SK-N-SH (cell line): ENCODE results near the gene RBM20. TPM values are rescaled to one million over a fixed set of nuclear protein-coding genes. Genes with fewer than 3 reads are reported as not detected.

ENCODE experiments used
- CTCF ChIA-PET: fragments of 300-600, 350-600 bp; formaldehyde crosslinking; extraction: SDS; loops from one replicate; lab custom pipeline; 2021; lab: Yijun Ruan, JAX
- POLR2A ChIA-PET: fragments of 350-600 bp; sonication (Branson Sonifier 250); formaldehyde crosslinking; extraction: SDS; loops from one replicate; lab custom pipeline; 2020; ENCODE audit warnings: antibody characterized with exemption, inconsistent platforms; lab: Yijun Ruan, JAX
- DNase-seq: peaks from one replicate; pipeline ENCODE4 v3.0.0; 2012
- H2AFZ ChIP-seq: fragments of 200-600 bp; sonication (generic); 2 replicates; pipeline ENCODE4 v1.8.1; 2016; ENCODE audit warnings: antibody characterized with exemption, mild to moderate bottlenecking, low read depth
- H3F3A ChIP-seq: fragments of 200-600 bp; sonication (generic); replicated peaks from 2 replicates; pipeline ENCODE3; 2016; ENCODE audit warnings: antibody characterized with exemption, mild to moderate bottlenecking; ENCODE audit not compliant: insufficient read depth
- H3K27ac ChIP-seq, 2 experiments: fragments of 200-500 bp in 1 of 2; fragments of 200-600 bp in 1 of 2; sonication (Bioruptor generic) in 1 of 2; sonication (generic), shearing (Covaris generic) in 1 of 2; 2 replicates each; pipeline versions ENCODE4 v1.5.1 to v1.6.1; 2014 to 2016; ENCODE audit warnings: low read depth in 2 of 2, inconsistent platforms in 1 of 2, low read length in 1 of 2, mild to moderate bottlenecking in 1 of 2, mixed read lengths in 1 of 2
- H3K27me3 ChIP-seq: fragments of 200-600 bp; sonication (generic), shearing (Covaris generic); 2 replicates; pipeline ENCODE4 v1.6.1; 2016; ENCODE audit warnings: mixed run types; ENCODE audit not compliant: insufficient read depth
- H3K36me3 ChIP-seq, 2 experiments: fragments of 200-500 bp in 1 of 2; fragments of 200-600 bp in 1 of 2; sonication (Bioruptor generic) in 1 of 2; sonication (generic) in 1 of 2; replicated peaks in 1 of 2; 2 replicates each; pipeline versions ENCODE3 to v1.5.1; 2014 to 2016; ENCODE audit warnings: low read length in 1 of 2, mild to moderate bottlenecking in 1 of 2; ENCODE audit not compliant: insufficient read depth in 2 of 2, control insufficient read depth in 1 of 2
- H3K4me1 ChIP-seq, 2 experiments: fragments of 200-500 bp in 1 of 2; fragments of 200-600 bp in 1 of 2; sonication (Bioruptor generic) in 1 of 2; sonication (generic), shearing (Covaris generic) in 1 of 2; 2 replicates each; pipeline versions ENCODE4 v1.5.1 to v1.6.1; 2014 to 2016; ENCODE audit warnings: low read depth in 1 of 2, low read length in 1 of 2, mixed run types in 1 of 2; ENCODE audit not compliant: insufficient read depth in 2 of 2, control insufficient read depth in 1 of 2
- H3K4me2 ChIP-seq: fragments of 200-600 bp; sonication (generic), shearing (Covaris generic); 2 replicates; pipeline ENCODE4 v1.6.1; 2017; ENCODE audit warnings: mixed run types
- H3K4me3 ChIP-seq, 2 experiments: fragments of 200-500 bp in 1 of 2; fragments of 200-600 bp in 1 of 2; sonication (Bioruptor generic) in 1 of 2; sonication (generic), shearing (Covaris generic) in 1 of 2; 2 replicates each; pipeline versions ENCODE4 v1.5.1 to v1.8.1; 2014 to 2016; ENCODE audit warnings: low read depth in 2 of 2, inconsistent platforms in 1 of 2, low read length in 1 of 2, mild to moderate bottlenecking in 1 of 2, mixed read lengths in 1 of 2, moderate library complexity in 1 of 2
- H3K79me2 ChIP-seq: fragments of 200-600 bp; sonication (generic); 2 replicates; pipeline ENCODE4 v1.8.1; 2017; ENCODE audit warnings: mild to moderate bottlenecking; ENCODE audit not compliant: insufficient read depth
- H3K9ac ChIP-seq: fragments of 200-600 bp; sonication (generic); 2 replicates; pipeline ENCODE4 v1.6.1; 2017; ENCODE audit warnings: mixed run types
- H3K9me2 ChIP-seq: fragments of 200-600 bp; sonication (generic); 2 replicates; pipeline ENCODE4 v1.6.1; 2017; ENCODE audit warnings: mixed run types
- H3K9me3 ChIP-seq: fragments of 200-600 bp; sonication (generic); 2 replicates; pipeline ENCODE4 v1.6.1; 2017; ENCODE audit warnings: mixed run types, mild to moderate bottlenecking, moderate library complexity
- H4K20me1 ChIP-seq: fragments of 200-600 bp; sonication (generic); 2 replicates; pipeline ENCODE4 v1.6.1; 2017; ENCODE audit warnings: mild to moderate bottlenecking, mixed run types; ENCODE audit not compliant: insufficient read depth
- ELF1 ChIP-seq: IDR thresholded peaks from 2 replicates; pipeline ENCODE4 v1.4.0; 2012
- EP300 ChIP-seq, 2 experiments: IDR thresholded peaks; 2 replicates each; pipeline versions ENCODE4 v1.4.0 to v1.6.1; 2012; ENCODE audit warnings: borderline replicate concordance in 1 of 2, low read depth in 1 of 2, low read length in 1 of 2
- EZH2phosphoT487 ChIP-seq: fragments of 200-600 bp; sonication (generic); IDR thresholded peaks from 2 replicates; pipeline ENCODE4 v1.6.1; 2017; ENCODE audit warnings: low read depth, mixed run types, mild to moderate bottlenecking, antibody characterized with exemption, moderate library complexity, borderline replicate concordance
- FOSL2 ChIP-seq: IDR thresholded peaks from 2 replicates; pipeline ENCODE4 v1.4.0; 2012; ENCODE audit warnings: low read depth, mild to moderate bottlenecking, moderate library complexity, borderline replicate concordance
- FOXJ3 ChIP-seq: sonication (generic); formaldehyde crosslinking; IDR thresholded peaks from 2 replicates; pipeline ENCODE4 v1.5.1; 2020; ENCODE audit warnings: mild to moderate bottlenecking, missing genetic modification reagents
- GABPA ChIP-seq: IDR thresholded peaks from 2 replicates; pipeline ENCODE4 v1.4.0; 2012; ENCODE audit warnings: low read depth, mild to moderate bottlenecking
- GATA2 ChIP-seq: sonication (generic); formaldehyde crosslinking; IDR thresholded peaks from 2 replicates; pipeline ENCODE4 v1.5.0; 2020; ENCODE audit warnings: mild to moderate bottlenecking, missing genetic modification reagents
- JUND ChIP-seq: IDR thresholded peaks from 2 replicates; pipeline ENCODE4 v1.4.0; 2012
- MEF2A ChIP-seq: IDR thresholded peaks from 2 replicates; pipeline ENCODE4 v1.4.0; 2012; ENCODE audit warnings: low read depth, borderline replicate concordance
- MXI1 ChIP-seq: IDR thresholded peaks from 2 replicates; pipeline ENCODE4 v1.6.1; 2012; ENCODE audit warnings: mild to moderate bottlenecking, low read depth, low read length, improper control_type of control experiment
- NFIC ChIP-seq: IDR thresholded peaks from 2 replicates; pipeline ENCODE4 v1.4.0; 2012; ENCODE audit warnings: borderline replicate concordance
- NRF1 ChIP-seq: IDR thresholded peaks from 2 replicates; pipeline ENCODE4 v1.6.1; 2012; ENCODE audit warnings: low read depth, mild to moderate bottlenecking, low read length
- POLR2AphosphoS5 ChIP-seq: IDR thresholded peaks from 2 replicates; pipeline ENCODE4 v1.6.1; 2012; ENCODE audit warnings: low read depth, low read length
- RAD21 ChIP-seq: IDR thresholded peaks from 2 replicates; pipeline ENCODE4 v1.6.1; 2012; ENCODE audit warnings: mild to moderate bottlenecking, low read length
- RCOR1 ChIP-seq: fragments of 150-350 bp; IDR thresholded peaks from 2 replicates; pipeline ENCODE4 v1.6.1; 2017; ENCODE audit warnings: antibody characterized with exemption, low read length
- RXRA ChIP-seq: IDR thresholded peaks from 2 replicates; pipeline ENCODE4 v1.4.0; 2012; ENCODE audit warnings: low read depth, mild to moderate bottlenecking, borderline replicate concordance
- TAF1 ChIP-seq: IDR thresholded peaks from 2 replicates; pipeline ENCODE4 v1.6.1; 2012; ENCODE audit warnings: low read depth, mild to moderate bottlenecking, low read length, moderate library complexity, borderline replicate concordance
- TCF12 ChIP-seq: IDR thresholded peaks from 2 replicates; pipeline ENCODE4 v1.4.0; 2012
- TEAD4 ChIP-seq: IDR thresholded peaks from 2 replicates; pipeline ENCODE4 v1.4.0; 2012; ENCODE audit warnings: mild to moderate bottlenecking, borderline replicate concordance; ENCODE audit not compliant: insufficient read depth
- WGBS: methylation state at CpG from one replicate; pipeline ENCODE4 v1.1.6; 2017; ENCODE audit warnings: low lambda C conversion rate; 5-methylcytosine and 5-hydroxymethylcytosine counted together
- polyA plus RNA-seq, 3 experiments: library from polyadenylated mRNA; depleted of rRNA; stranded (reverse); fragments of >200 nt; gene quantifications; 2 replicates each; pipeline ENCODE4 v1.2.3, GENCODE V29; 2012
- TF ChIP-seq, protein P1 (sequence below): fragments of 200-600 bp; sonication (generic); IDR thresholded peaks from 2 replicates; pipeline ENCODE4 v1.6.1; 2017; ENCODE audit warnings: antibody characterized with exemption, mild to moderate bottlenecking, moderate library complexity
- TF ChIP-seq, protein P2 (sequence below): IDR thresholded peaks from 2 replicates; pipeline ENCODE4; 2012
- TF ChIP-seq, protein P3 (sequence below): IDR thresholded peaks from 2 replicates; pipeline ENCODE4 v1.4.0; 2012; ENCODE audit warnings: low read depth
- TF ChIP-seq, protein P4 (sequence below): IDR thresholded peaks from 2 replicates; pipeline ENCODE4 v1.4.0; 2012; ENCODE audit warnings: low read depth, borderline replicate concordance

Gene RBM20
- polyA plus RNA-seq, 1 of the 3 experiments (the other 2 are of a cell fraction), result 0.64 TPM

DNA sequence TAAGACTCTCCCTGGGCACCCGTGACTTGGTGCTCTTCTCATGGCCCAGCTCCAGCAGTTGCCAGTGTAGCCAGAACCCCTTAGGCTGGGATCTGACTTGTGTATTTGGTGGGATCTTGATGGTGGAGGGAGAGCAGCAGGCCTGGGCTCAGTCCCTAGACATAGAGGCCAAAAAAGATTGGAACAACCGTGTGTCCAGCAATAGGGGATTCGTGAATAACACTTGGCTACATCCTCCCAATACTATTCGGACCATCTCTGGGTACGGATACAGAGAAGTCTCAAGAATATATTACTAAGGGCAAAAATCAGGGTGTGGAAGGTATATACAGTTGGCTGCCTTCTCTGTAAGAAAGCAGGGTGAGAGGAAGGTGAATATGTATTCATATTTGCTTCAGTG is 17.2 kb downstream of the RBM20 start:
- H4K20me1 ChIP-seq, result no peaks in the 10 kb centered on the region
- H3K79me2 ChIP-seq, result no peaks in the 10 kb centered on the region
- WGBS, result 100% methylated on average over 5 of the region's 5 CpGs
- no peak overlapping the region for H3K4me2 ChIP-seq
- H3K4me1 ChIP-seq, result peaks cover 4 to 8% of the 10 kb centered on the region in 2 experiments; a peak in 1 of 4 replicates
- H3F3A ChIP-seq, result no peaks in the 10 kb centered on the region
- no peaks in the 10 kb centered on the region for H3K9me2 ChIP-seq
- H3K9ac ChIP-seq, result no peak overlapping the region
- DNase-seq, result no peak
- no peaks in the 10 kb centered on the region for H3K27me3 ChIP-seq
- H3K9me3 ChIP-seq, result no peaks in the 10 kb centered on the region
- H3K27ac ChIP-seq, result no peak overlapping the region
- TF ChIP-seq EZH2phosphoT487 (no peak), ELF1 (no peak)
- H2AFZ ChIP-seq, result no peak overlapping the region
- ChIA-PET POLR2A (no interaction called here), CTCF (interaction anchor here (4.9 kb wide), 1 partner anchor 10 kb away, joined by 34 read pairs; no protein-coding TSS in a partner anchor)
- H3K4me3 ChIP-seq, result no peak overlapping the region
- H3K36me3 ChIP-seq, result no peaks in the 10 kb centered on the region

DNA sequence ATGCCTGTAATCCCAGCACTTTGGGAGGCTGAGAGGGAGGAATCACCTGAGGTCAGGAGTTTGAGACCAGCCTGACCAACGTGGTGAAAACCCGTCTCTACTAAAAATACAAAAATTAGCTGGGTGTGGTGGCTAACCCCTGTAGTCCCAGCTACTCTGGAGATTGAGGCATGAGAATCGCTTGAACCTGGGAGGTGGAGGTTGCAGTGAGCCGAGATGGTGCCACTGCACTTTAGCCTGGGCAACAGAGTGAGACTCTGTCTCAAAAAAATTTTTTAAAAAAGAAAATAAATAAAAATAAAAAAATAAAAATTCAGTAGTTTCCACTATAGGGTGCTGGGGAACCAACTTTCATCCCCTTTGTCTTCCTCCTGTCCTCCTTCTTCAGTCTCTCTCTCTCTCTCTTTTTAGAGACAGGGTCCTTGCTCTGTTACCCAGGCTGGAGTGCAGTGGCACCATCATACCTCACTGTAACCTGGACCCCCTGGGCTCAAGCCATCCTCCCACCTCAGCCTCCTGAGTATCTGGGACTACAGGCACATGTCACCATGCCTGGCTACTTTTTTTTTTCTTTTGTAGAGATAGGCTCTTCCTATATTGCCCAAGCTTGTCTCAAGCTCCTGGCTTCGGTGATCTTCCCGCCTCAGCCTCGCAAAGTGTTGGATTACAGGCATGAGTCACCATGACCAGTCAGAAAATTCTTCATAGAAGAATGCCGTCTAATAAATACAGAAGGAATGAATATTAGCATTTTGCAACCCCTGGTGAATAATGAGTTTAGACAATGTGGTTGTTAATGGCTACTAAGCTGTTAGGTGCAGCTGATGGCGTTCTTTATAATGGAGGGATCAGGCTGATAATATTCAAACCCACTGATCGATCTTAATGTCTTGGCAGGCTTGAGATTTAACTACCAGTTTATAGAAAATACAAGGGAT is 20.6 kb downstream of the RBM20 start:
- Histone ChIP-seq H3K4me2 (peak overlapping the region; percentile 62), H3F3A (no peaks in the 10 kb centered on the region), H3K27me3 (no peaks in the 10 kb centered on the region), H3K9ac (no peak overlapping the region), H3K79me2 (no peaks in the 10 kb centered on the region), H2AFZ (peak overlapping the region; percentile 75), H4K20me1 (no peaks in the 10 kb centered on the region), H3K4me1 (peaks cover 4 to 8% of the 10 kb centered on the region in 2 experiments; a peak in 1 of 4 replicates), H3K4me3 (no peak overlapping the region), H3K27ac (peak overlapping the region; percentile 1 to 47; a peak in 3 of 4 replicates), H3K9me2 (no peaks in the 10 kb centered on the region), H3K36me3 (no peaks in the 10 kb centered on the region), H3K9me3 (no peaks in the 10 kb centered on the region)
- no peak for DNase-seq
- ChIA-PET CTCF (interaction anchor here (1.0 to 3.3 kb wide), 4 partner anchors 11 to 54 kb away, joined by 3 to 12 read pairs (median 3); no protein-coding TSS in a partner anchor), POLR2A (no interaction called here)
- 42% methylated on average over 10 of the region's 10 CpGs for WGBS
- no peak for TF ChIP-seq EP300 (IDR thresholded peaks at IDR 0.05; ENCODE audit: borderline replicate concordance in 1 of 2, low read depth in 1 of 2, low read length in 1 of 2)
- TF ChIP-seq FOSL2, result peak; percentile 95
- TF ChIP-seq NFIC, result no peak
- peak; percentile 38; the same call in 1 of the 2 replicates for TF ChIP-seq POLR2AphosphoS5
- TF ChIP-seq, protein P1, sequence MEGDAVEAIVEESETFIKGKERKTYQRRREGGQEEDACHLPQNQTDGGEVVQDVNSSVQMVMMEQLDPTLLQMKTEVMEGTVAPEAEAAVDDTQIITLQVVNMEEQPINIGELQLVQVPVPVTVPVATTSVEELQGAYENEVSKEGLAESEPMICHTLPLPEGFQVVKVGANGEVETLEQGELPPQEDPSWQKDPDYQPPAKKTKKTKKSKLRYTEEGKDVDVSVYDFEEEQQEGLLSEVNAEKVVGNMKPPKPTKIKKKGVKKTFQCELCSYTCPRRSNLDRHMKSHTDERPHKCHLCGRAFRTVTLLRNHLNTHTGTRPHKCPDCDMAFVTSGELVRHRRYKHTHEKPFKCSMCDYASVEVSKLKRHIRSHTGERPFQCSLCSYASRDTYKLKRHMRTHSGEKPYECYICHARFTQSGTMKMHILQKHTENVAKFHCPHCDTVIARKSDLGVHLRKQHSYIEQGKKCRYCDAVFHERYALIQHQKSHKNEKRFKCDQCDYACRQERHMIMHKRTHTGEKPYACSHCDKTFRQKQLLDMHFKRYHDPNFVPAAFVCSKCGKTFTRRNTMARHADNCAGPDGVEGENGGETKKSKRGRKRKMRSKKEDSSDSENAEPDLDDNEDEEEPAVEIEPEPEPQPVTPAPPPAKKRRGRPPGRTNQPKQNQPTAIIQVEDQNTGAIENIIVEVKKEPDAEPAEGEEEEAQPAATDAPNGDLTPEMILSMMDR, result no peak
- no peak for TF ChIP-seq RXRA
- peak; percentile 87 for TF ChIP-seq JUND
- TF ChIP-seq TAF1, result no peak
- TF ChIP-seq MEF2A, result no peak
- TF ChIP-seq, protein P2, sequence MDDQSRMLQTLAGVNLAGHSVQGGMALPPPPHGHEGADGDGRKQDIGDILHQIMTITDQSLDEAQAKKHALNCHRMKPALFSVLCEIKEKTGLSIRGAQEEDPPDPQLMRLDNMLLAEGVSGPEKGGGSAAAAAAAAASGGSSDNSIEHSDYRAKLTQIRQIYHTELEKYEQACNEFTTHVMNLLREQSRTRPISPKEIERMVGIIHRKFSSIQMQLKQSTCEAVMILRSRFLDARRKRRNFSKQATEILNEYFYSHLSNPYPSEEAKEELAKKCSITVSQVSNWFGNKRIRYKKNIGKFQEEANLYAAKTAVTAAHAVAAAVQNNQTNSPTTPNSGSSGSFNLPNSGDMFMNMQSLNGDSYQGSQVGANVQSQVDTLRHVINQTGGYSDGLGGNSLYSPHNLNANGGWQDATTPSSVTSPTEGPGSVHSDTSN, result peak; percentile 81
- TF ChIP-seq TCF12, result peak; percentile 56
- TF ChIP-seq, protein P3, sequence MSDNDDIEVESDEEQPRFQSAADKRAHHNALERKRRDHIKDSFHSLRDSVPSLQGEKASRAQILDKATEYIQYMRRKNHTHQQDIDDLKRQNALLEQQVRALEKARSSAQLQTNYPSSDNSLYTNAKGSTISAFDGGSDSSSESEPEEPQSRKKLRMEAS, result peak; percentile 70; the same call in 1 of the 2 replicates
- TF ChIP-seq GABPA, result no peak
- no peak for TF ChIP-seq FOXJ3 (CRISPR knock-in tag)
- TF ChIP-seq RAD21, result no peak
- TF ChIP-seq GATA2, result no peak
- no peak for TF ChIP-seq MXI1
- TF ChIP-seq NRF1, result no peak
- TF ChIP-seq TEAD4, result peak; percentile 38; the same call in 1 of the 2 replicates
- TF ChIP-seq, protein P4, sequence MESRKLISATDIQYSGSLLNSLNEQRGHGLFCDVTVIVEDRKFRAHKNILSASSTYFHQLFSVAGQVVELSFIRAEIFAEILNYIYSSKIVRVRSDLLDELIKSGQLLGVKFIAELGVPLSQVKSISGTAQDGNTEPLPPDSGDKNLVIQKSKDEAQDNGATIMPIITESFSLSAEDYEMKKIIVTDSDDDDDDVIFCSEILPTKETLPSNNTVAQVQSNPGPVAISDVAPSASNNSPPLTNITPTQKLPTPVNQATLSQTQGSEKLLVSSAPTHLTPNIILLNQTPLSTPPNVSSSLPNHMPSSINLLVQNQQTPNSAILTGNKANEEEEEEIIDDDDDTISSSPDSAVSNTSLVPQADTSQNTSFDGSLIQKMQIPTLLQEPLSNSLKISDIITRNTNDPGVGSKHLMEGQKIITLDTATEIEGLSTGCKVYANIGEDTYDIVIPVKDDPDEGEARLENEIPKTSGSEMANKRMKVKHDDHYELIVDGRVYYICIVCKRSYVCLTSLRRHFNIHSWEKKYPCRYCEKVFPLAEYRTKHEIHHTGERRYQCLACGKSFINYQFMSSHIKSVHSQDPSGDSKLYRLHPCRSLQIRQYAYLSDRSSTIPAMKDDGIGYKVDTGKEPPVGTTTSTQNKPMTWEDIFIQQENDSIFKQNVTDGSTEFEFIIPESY, result no peak
- TF ChIP-seq RCOR1, result peak; percentile 42; the same call in 1 of the 2 replicates
